DOHH2 (cell line): Measurements from ENCODE around the gene ENTPD5.

Experiments used
- H3F3A ChIP-seq: fragments of 200-600 bp; sonication (generic), shearing (Covaris generic); 2 replicates; pipeline ENCODE4 v1.6.0; 2016; ENCODE audit warnings: antibody characterized with exemption, mild to moderate bottlenecking; ENCODE audit not compliant: control insufficient read depth, insufficient read depth
- H3K27ac ChIP-seq: fragments of 200-600 bp; sonication (generic); 2 replicates; pipeline ENCODE4 v1.5.1; 2014; ENCODE audit warnings: low read depth, mild to moderate bottlenecking, low read length, moderate library complexity
- H3K27me3 ChIP-seq: fragments of 200-600 bp; sonication (generic); 2 replicates; pipeline ENCODE4 v1.6.1; 2014; ENCODE audit warnings: mild to moderate bottlenecking, low read length, mixed read lengths; ENCODE audit not compliant: control insufficient read depth
- H3K36me3 ChIP-seq: fragments of 200-600 bp; sonication (generic); 2 replicates; pipeline ENCODE4 v1.6.1; 2014; ENCODE audit warnings: mild to moderate bottlenecking, low read length, moderate library complexity, mixed read lengths; ENCODE audit not compliant: control insufficient read depth
- H3K4me1 ChIP-seq: fragments of 200-600 bp; sonication (generic); 2 replicates; pipeline ENCODE4 v1.6.1; 2014; ENCODE audit warnings: mild to moderate bottlenecking, low read length, mixed read lengths; ENCODE audit not compliant: control insufficient read depth
- H3K4me2 ChIP-seq: fragments of 200-600 bp; sonication (generic); 2 replicates; pipeline ENCODE4 v1.6.0; 2014; ENCODE audit warnings: mild to moderate bottlenecking, low read length, moderate library complexity
- H3K4me3 ChIP-seq: fragments of 200-600 bp; sonication (generic); 2 replicates; pipeline ENCODE4 v1.5.1; 2014; ENCODE audit warnings: mild to moderate bottlenecking, low read length, mixed read lengths
- H3K79me2 ChIP-seq: fragments of 200-600 bp; sonication (generic); 2 replicates; pipeline ENCODE4 v1.6.1; 2014; ENCODE audit warnings: mild to moderate bottlenecking, low read length, mixed read lengths; ENCODE audit not compliant: control insufficient read depth
- H3K9me2 ChIP-seq: fragments of 200-600 bp; sonication (generic); replicated peaks from 2 replicates; pipeline ENCODE4 v1.6.1; 2014; ENCODE audit warnings: mild to moderate bottlenecking, low read length, mixed read lengths; ENCODE audit not compliant: control insufficient read depth
- H3K9me3 ChIP-seq: fragments of 200-600 bp; sonication (generic); 2 replicates; pipeline ENCODE4 v1.6.1; 2014; ENCODE audit warnings: antibody characterized with exemption, low read length, mixed read lengths; ENCODE audit not compliant: control insufficient read depth, insufficient read depth
- H4K20me1 ChIP-seq: fragments of 200-600 bp; sonication (generic); 2 replicates; pipeline ENCODE4 v1.6.0; 2014; ENCODE audit warnings: low read depth, mild to moderate bottlenecking, antibody characterized with exemption, low read length, moderate library complexity; ENCODE audit not compliant: control insufficient read depth, insufficient read depth
- CTCF ChIP-seq: fragments of 200-600 bp; sonication (generic); IDR thresholded peaks from one replicate; pipeline ENCODE4 v1.5.1; 2014; ENCODE audit warnings: antibody characterized with exemption, mild to moderate bottlenecking, low read depth, low read length; ENCODE audit not compliant: poor library complexity, severe bottlenecking
- EZH2phosphoT487 ChIP-seq: fragments of 200-600 bp; sonication (generic); IDR thresholded peaks from 2 replicates; pipeline ENCODE4 v1.6.1; 2017; ENCODE audit warnings: borderline replicate concordance, mild to moderate bottlenecking, antibody characterized with exemption, low read length, moderate library complexity, mixed read lengths

Gene ENTPD5

DNA sequence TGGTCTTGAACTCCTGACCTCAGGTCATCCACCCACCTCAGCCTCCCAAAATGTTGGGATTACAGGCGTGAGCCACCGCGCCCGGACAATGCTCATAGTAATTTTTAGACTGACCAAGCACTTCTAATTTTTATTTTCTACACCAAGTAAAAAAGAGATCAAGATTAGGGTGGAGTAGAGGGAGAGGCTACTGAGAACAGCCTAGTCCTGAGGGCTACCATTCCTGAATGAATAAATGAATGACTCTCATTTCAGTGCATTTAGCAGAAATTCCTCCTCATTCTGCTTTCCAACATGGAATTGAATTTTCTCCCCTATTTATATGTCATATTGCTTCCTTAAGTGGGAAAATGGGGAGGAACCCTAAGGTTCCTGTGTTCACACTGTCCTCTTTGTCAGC lies 26.4 kb upstream of the ENTPD5 start:
- Histone ChIP-seq H3K27ac (no peak overlapping the region), H3K9me2 (no peaks in the 10 kb centered on the region), H3K27me3 (no peaks in the 10 kb centered on the region), H3K79me2 (no peaks in the 10 kb centered on the region), H3K36me3 (no peaks in the 10 kb centered on the region), H3K4me3 (no peak overlapping the region), H3F3A (peaks cover 7% of the 10 kb centered on the region; the same call in 1 of the 2 replicates), H4K20me1 (no peaks in the 10 kb centered on the region), H3K4me1 (peaks cover 16% of the 10 kb centered on the region), H3K9me3 (no peaks in the 10 kb centered on the region), H3K4me2 (no peak overlapping the region)
- TF ChIP-seq EZH2phosphoT487 (no peak), CTCF (no peak)

DNA sequence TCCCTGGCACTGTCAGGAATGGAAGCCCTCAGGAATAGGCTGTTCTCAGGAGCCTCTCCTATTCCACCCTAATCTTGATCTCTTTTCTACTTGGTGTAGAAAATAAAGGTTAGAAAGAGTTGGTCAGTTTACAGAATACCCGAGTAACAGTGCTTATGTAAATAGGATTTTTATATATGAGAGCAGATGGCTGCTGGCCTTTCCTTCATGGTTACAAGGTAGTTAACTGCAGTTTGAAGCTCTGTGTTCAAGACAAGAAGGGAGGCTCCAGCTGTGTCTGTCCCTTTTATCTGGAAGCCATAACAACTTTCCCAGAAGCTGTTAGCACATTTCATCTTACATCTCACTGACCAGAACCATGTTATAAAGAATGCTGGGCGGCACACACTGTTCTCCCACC lies 23.2 kb upstream of the ENTPD5 start:
- Histone ChIP-seq H3K4me3 (no peak overlapping the region), H3F3A (no peaks in the 10 kb centered on the region), H3K27me3 (no peaks in the 10 kb centered on the region), H3K36me3 (no peaks in the 10 kb centered on the region), H3K4me2 (no peak overlapping the region), H3K9me3 (no peaks in the 10 kb centered on the region), H3K27ac (no peak overlapping the region), H3K79me2 (no peaks in the 10 kb centered on the region), H4K20me1 (no peaks in the 10 kb centered on the region), H3K9me2 (no peaks in the 10 kb centered on the region), H3K4me1 (no peaks in the 10 kb centered on the region)
- TF ChIP-seq EZH2phosphoT487 (no peak), CTCF (no peak)

DNA sequence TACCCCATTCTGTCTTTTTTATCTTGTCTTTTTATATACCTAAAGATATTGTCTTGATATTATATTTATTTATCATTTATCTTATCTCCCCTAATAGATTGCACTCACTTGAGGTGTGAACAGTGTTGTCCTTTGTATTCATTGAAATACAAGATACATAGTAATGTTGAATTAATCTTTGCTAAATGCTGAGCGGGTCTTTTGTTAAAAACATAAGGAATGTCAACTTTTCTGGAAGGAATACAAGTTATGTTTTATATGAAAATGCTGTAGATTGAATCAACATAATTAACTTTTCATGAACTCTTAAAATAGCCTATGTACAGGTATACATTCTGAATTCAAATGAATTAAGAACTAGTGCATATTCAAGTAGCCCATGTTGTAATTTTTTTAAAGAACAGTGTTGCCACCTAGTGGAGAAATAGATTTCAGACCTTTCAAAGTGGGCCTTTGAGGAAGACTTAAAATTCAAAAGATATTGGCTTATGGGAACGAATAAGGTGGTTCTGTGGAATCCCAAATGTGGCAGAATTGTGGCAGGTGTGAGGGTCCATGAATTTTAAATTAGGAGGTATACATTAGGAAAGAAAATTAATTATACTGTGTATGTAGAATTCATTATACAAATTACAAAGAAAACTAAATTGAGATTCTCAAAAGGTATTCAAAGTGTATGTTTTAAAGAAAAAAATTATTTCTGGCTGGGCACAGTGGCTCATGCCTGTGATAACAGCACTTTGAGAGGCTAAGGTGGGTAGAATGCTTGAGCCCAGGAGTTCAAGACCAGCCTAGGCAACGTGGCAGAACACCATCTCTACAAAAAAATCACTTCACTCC lies 19.2 kb upstream of the ENTPD5 start:
- no peaks in the 10 kb centered on the region for H3K4me1 ChIP-seq
- H3F3A ChIP-seq: peaks cover 9% of the 10 kb centered on the region
- TF ChIP-seq CTCF (peak; percentile 74), EZH2phosphoT487 (no peak)
- H3K36me3 ChIP-seq: no peaks in the 10 kb centered on the region
- no peak overlapping the region for H3K4me2 ChIP-seq
- H3K27ac ChIP-seq: no peak overlapping the region
- H4K20me1 ChIP-seq: no peaks in the 10 kb centered on the region
- H3K9me3 ChIP-seq: no peaks in the 10 kb centered on the region
- H3K27me3 ChIP-seq: no peaks in the 10 kb centered on the region
- no peaks in the 10 kb centered on the region for H3K79me2 ChIP-seq
- H3K9me2 ChIP-seq: no peaks in the 10 kb centered on the region
- no peak overlapping the region for H3K4me3 ChIP-seq
